NB4 (cell line): Measurements from ENCODE around the gene AFF1.
"Not testable (repeated sequence)": the region's sequence is repeated elsewhere in the genome, so short reads cannot be mapped to it uniquely, and the experiment has no call there.

Source experiments
- DNase-seq: peaks from one replicate; pipeline ENCODE4 v3.0.0; 2010; ENCODE audit warnings: low read depth
- H3K4me3 ChIP-seq: one replicate; pipeline ENCODE4 v1.5.1; 2011; ENCODE audit warnings: mild to moderate bottlenecking, low read depth, low read length, moderate library complexity
- CTCF ChIP-seq: IDR thresholded peaks from one replicate; pipeline ENCODE4 v1.5.1; 2012; ENCODE audit warnings: low read depth, low read length
- MAX ChIP-seq: IDR thresholded peaks from 2 replicates; pipeline ENCODE4 v1.6.1; 2011; ENCODE audit warnings: low read depth, low read length
- MYC ChIP-seq: IDR thresholded peaks from 2 replicates; pipeline ENCODE4 v1.6.1; 2011; ENCODE audit warnings: low read depth, low read length
- POLR2A ChIP-seq: IDR thresholded peaks from 2 replicates; pipeline ENCODE4 v1.6.1; 2011; ENCODE audit warnings: mild to moderate bottlenecking; ENCODE audit not compliant: insufficient read length; ENCODE audit errors: extremely low read depth

AFF1 gene

GRCh38 chr4:87068583-87069021 lies 133.8 kb downstream of the AFF1 start:
- TF ChIP-seq CTCF: no peak
- TF ChIP-seq MYC: no peak
- TF ChIP-seq POLR2A: no peak
- TF ChIP-seq MAX: no peak
- no peak overlapping the region for H3K4me3 ChIP-seq
- no peak for DNase-seq

- H3K4me3 ChIP-seq: no peak overlapping the region
- no peak for DNase-seq
- TF ChIP-seq MYC (no peak), MAX (no peak), POLR2A (no peak), CTCF (no peak)
Observed at GRCh38 chr4:87069037-87069742, 134.4 kb downstream of the AFF1 start.

DNA sequence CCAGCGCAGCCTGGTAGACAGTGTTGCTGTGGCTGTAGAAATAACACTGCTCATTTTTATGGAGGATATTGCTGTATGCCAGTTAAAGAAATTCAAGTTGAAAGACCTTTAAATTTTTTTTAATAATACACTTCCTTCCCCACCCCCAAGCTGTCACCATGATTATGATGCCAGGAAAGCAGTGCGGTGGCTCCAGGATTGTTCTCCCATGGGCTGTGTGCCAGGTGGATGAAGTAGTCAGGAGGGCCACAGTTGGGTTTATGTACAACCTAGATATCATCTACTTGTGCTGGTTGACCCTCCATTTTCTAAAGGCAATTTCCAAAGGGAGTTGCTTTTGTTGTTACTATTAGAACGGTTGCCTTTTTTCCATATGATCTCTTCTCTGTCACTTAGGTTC lies 136.6 kb downstream of the AFF1 start:
- no peak for TF ChIP-seq MYC
- no peak for TF ChIP-seq POLR2A
- no peak for TF ChIP-seq MAX
- no peak for TF ChIP-seq CTCF
- DNase-seq: no peak

GRCh38 chr4:87072545-87072944 lies 137.7 kb downstream of the AFF1 start:
- H3K4me3 ChIP-seq: not testable (repeated sequence)

More for the DNA sequence above, 136.6 kb downstream of the AFF1 start:
- H3K4me3 ChIP-seq: no peak overlapping the region

GRCh38 chr4:87073199-87074120 lies 138.6 kb downstream of the AFF1 start:
- no peak for TF ChIP-seq POLR2A
- TF ChIP-seq MYC: no peak
- no peak for TF ChIP-seq CTCF
- TF ChIP-seq MAX: no peak
- no peak for DNase-seq
- H3K4me3 ChIP-seq: no peak overlapping the region

More at GRCh38 chr4:87072545-87072944, 137.7 kb downstream of the AFF1 start:
- not testable (repeated sequence) for DNase-seq

DNA sequence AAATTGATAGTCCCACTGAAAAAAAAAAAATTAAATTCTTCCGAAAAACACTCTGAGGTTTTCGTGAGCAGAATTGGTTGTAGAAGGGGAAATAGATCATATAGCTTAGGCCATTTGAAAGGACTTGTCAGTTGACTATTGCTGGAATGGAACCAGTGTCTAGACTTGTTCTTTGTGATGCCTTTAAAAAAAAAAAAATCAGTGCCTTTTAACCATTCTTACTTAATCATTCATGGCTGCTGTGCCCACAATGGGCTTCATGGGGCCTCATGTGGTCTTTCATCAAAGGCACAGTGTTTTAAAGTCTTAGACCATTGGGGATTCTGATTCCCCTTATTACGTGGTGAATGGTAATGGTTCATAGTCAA lies 139.3 kb downstream of the AFF1 start:
- no peak for DNase-seq
- H3K4me3 ChIP-seq: no peak overlapping the region

More for the DNA sequence above, 139.3 kb downstream of the AFF1 start:
- no peak for TF ChIP-seq MAX
- no peak for TF ChIP-seq CTCF
- TF ChIP-seq MYC: no peak
- TF ChIP-seq POLR2A: no peak
